GM12801 (cell line): ENCODE measurements around the gene SMIM38.

Source experiments
- TF ChIP-seq, protein P1 (sequence below): IDR thresholded peaks from one replicate; pipeline ENCODE4 v1.5.1; 2011; ENCODE audit warnings: control low read depth; ENCODE audit not compliant: insufficient read length; ENCODE audit errors: extremely low read depth

The SMIM38 gene

DNA sequence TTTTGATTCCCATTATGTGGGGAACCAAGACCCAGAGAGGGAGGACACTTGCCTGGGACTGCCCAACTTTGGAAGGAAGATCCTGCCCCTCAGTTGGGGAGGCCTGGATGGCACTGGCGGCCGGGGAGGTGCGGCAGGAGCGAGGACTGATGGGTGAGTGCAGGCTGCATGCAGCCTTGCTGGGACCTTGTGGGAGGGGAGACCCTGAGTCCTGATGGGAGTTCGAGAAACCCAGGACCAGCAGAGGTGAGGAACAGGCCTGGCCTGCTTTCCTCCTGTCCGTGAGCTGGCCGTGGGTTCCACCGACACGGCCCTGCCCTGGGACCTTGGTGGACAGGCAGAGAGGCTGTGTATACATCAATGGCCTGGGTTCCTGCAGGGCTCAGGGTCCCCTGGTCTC lies 19.3 kb upstream of the SMIM38 start:
- TF ChIP-seq, protein P1, sequence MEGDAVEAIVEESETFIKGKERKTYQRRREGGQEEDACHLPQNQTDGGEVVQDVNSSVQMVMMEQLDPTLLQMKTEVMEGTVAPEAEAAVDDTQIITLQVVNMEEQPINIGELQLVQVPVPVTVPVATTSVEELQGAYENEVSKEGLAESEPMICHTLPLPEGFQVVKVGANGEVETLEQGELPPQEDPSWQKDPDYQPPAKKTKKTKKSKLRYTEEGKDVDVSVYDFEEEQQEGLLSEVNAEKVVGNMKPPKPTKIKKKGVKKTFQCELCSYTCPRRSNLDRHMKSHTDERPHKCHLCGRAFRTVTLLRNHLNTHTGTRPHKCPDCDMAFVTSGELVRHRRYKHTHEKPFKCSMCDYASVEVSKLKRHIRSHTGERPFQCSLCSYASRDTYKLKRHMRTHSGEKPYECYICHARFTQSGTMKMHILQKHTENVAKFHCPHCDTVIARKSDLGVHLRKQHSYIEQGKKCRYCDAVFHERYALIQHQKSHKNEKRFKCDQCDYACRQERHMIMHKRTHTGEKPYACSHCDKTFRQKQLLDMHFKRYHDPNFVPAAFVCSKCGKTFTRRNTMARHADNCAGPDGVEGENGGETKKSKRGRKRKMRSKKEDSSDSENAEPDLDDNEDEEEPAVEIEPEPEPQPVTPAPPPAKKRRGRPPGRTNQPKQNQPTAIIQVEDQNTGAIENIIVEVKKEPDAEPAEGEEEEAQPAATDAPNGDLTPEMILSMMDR, result no peak

DNA sequence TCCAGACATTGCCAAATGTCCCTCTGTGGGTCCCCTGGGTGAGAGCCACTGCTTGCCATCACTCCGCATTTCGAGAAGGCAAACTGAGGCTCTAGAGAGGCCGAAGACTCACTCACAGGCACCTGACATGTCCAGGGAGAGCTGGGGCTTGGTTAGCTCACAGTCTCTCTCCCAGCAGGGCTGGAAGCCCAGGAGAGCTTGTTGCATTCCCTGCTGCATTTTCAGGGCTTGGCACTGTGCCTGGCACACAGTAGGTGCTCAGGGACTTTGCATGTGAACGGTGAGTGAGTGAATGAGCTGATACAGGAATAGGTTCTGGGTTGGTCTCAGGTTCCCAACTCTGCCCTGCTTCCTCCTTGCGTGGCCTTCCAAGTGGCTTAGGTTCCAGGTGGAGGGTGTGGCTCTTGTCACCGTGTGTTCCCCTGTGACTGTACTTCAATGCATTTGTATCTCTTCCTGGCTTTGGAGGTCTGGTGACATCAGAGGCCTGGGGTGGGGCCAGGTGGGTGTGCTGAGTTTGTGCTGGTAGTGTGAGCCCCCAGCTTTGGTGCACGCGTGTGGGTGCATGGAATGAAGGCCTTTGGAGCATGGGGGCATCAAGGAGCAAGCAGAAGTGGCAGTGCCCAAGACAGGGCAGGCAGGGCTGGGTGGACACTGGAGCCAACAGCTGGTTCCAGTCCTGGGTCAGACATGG lies 18.4 kb upstream of the SMIM38 start:
- TF ChIP-seq, protein P1, result no peak

DNA sequence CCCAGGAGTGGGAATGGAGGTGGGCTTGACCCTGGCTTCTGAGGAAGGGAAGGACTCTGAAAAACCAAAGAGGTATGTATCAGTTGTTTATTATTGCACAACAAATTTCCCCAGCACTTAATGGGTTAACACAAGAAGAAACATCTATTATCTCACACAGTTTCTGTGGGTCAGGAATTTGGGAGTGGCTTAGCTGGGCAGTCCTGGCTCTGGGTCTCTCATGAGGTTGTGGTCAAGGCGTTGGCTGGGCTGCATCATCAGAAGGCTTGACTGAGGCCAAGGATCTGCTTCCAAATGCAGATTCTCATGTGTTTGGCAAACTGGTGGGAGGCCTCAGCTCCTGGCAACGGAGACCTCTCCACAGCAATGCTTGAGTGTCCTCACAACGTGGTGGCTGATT lies 17.5 kb upstream of the SMIM38 start:
- TF ChIP-seq, protein P1, result no peak

DNA sequence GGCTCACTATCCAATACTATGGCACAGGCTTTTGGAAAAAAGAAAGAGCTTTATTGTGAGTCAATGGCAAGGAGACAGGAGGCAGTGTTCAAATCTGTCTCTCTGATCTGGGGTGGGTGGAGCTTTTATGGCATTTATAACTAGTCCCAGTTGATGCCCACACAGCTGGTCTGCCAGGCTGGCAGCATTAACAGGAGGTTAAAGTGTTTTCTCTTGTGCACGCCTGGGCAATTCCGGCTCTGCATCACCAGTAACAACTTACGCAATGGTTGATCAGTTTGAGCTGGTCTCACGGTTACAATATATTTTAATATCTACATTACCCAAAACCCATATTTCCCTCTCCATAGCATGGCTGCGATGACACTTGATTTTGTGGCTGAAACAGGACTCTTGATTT lies 15.1 kb upstream of the SMIM38 start:
- TF ChIP-seq, protein P1, result no peak

DNA sequence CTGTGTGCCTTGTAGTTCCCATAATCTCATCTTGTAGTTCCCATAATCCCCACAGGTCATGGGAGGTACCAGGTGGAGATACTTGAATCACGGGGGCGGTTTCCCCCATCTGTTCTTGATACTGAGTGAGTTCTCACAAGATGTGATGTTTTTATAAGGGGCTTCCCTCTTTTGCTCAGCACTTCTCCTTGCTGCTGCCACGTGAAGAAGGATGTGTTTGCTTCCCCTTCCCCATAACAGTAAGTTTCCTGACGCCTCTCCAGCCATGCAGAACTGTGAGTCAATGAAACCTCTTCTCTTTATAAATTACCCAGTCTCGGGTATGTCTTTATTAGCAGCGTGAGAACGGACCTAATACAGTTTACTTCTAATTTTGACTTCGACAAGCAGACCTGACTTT lies 14.0 kb upstream of the SMIM38 start:
- TF ChIP-seq, protein P1, result no peak

DNA sequence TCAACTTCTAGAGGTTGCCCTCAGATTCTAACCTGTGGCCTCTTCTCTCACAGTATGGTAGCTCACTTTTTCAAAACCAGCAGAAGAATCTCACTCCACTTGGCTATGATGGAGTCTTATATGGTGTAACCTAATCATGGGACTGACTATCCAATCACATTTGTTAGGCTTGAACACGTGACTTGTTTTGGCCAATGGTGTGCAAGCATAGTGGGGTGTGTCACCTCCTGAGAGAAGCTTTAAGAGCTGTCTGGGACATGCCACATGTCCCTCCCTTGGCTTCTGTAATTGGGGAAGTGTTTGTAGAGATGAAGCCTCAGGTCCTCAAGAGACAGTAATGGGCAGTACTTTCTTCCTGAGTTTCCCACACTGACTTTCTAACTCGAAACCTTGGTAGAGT lies 12.8 kb upstream of the SMIM38 start:
- TF ChIP-seq, protein P1, result no peak

DNA sequence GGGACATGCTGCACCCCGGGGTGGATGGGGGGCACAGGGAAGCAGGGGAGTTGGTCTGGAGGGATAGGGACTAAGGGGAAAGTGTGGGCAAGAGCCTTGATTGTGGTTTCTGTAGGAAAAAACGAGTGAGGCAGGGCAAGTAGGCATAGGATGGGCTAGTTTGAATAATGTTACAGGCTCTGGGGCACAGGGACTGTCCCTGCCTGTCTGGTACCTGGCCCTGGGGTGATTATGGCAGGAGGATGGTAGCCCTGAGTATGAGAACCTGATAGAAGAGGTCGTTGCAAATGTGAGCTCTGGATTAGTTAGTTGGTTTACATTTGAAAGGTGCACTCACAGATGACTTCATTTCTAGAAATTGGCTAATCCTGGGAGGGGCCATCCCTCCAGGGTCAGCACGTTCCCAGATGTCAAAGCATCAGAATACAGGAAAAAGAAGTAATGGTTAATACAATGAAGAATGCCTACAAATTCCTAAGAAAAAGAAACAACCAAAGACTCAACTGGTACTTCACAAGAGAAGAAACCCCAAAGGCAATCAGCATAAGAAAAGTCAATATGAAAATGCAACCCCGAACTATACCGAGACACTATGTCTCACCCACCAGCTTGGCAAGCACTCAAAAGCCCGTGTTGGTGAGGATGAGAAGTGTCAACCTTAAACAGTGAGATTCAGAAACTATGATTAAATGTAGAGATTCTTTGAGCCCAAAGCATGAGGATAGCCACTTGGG lies 11.3 kb upstream of the SMIM38 start:
- TF ChIP-seq, protein P1, result no peak
